Right cardiac atrium (tissue), 5 donors: ENCODE results near the gene MYO1C. TPM values are rescaled to one million over a fixed set of nuclear protein-coding genes. Genes with fewer than 3 reads are reported as not detected.
A peak's percentile ranks its signal among the peaks of the same experiment; 100 is the strongest.
"Not testable (repeated sequence)": the region's sequence is repeated elsewhere in the genome, so short reads cannot be mapped to it uniquely, and the experiment has no call there.

Experiments
- ATAC-seq, 2 donors: fragments of 200-7000 bp; cut with Tn5 transposase; one replicate each; pipeline versions ENCODE4 v1.8.0 to v1.9.1; 2020; ENCODE audit warnings: moderate library complexity in 2 of 2, mild to moderate bottlenecking in 1 of 2
- DNase-seq, 3 donors: peaks; one replicate each; pipeline ENCODE4 v3.0.0-alpha.2; 2020
- H3K27ac ChIP-seq: one replicate; pipeline ENCODE4 v1.5.1; 2013; ENCODE audit warnings: mild to moderate bottlenecking, low read length, control low read depth, moderate library complexity
- H3K27me3 ChIP-seq: one replicate; pipeline ENCODE4 v1.6.1; 2013; ENCODE audit not compliant: control insufficient read depth, insufficient read depth
- H3K4me1 ChIP-seq: one replicate; pipeline ENCODE4 v1.6.1; 2013; ENCODE audit warnings: low read length; ENCODE audit not compliant: control insufficient read depth, insufficient read depth
- H3K4me3 ChIP-seq: one replicate; pipeline ENCODE4 v1.5.1; 2013; ENCODE audit warnings: low read length, control low read depth
- H3K9me3 ChIP-seq: one replicate; pipeline ENCODE4 v1.6.1; 2013; ENCODE audit warnings: low read length; ENCODE audit not compliant: control insufficient read depth
- WGBS: extraction: QIAGEN DNeasy Blood & Tissue Kit; methylation state at CpG from one replicate; pipeline ENCODE4 v1.1.7; 2013; 5-methylcytosine and 5-hydroxymethylcytosine counted together
- intact Hi-C, 4 donors: fragments of 100-400 bp; cut with DNase I; formaldehyde crosslinking; loops; one replicate each; pipeline versions ENCODE4 v1.11.0 to v1.14.0; 2022 to 2023
- polyA plus RNA-seq: library from polyadenylated mRNA; stranded (reverse); fragments of 200-250 nt; gene quantifications from one replicate; pipeline ENCODE4 v1.2.3, GENCODE V29; 2013
- total RNA-seq, 4 donors: library from RNA; stranded (reverse); fragmentation: NEBNext Ultra II Directional; extraction: Animal tissue kit (Norgen Biotek cat#: 25700); gene quantifications; one replicate each; pipeline ENCODE4 v1.2.1, GENCODE V29; 2021
- donor health status: healthy with polysubstance abuse.
- donor health status: DM: no; HTN: yes; CAD: no.
- donor health status: DM: no; HTN: no; CAD: no.
- donor health status: DM: no; HTN: yes; CAD: no; lungs with severe emphysema.
- donor health status: DM: yes; HTN: yes; CAD: no.

MYO1C gene
- total and polyA plus RNA-seq, 5 donors, result 78.9 to 185 (median 175) TPM

DNA sequence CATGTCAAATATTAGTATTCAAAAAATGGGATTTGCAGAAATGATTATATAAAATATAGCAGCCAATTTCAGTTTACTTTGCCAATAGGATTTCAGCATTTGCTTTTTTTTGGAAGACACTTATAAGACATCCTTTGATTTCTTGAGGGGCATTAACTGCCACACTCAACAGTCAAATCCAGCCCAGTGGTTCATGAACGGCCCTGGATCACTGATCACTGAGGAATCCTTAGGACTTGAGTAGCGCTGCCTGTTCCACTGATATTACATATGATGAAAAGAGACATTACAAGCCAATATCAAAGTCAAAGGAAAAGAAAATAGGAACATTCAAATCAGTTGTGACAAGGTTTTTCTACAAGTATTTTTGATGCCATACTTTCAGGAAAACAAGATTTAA is 71.5 kb downstream of the MYO1C start:
- Histone ChIP-seq H3K27me3 (no peaks in the 10 kb centered on the region), H3K27ac (no peak overlapping the region), H3K9me3 (no peaks in the 10 kb centered on the region), H3K4me3 (no peak overlapping the region), H3K4me1 (peaks cover 8% of the 10 kb centered on the region)
- WGBS, result 84% methylated on average over 2 of the region's 2 CpGs
- intact Hi-C loops, result no loop called here
- no peak for DNase-seq
- ATAC-seq, result no peak

DNA sequence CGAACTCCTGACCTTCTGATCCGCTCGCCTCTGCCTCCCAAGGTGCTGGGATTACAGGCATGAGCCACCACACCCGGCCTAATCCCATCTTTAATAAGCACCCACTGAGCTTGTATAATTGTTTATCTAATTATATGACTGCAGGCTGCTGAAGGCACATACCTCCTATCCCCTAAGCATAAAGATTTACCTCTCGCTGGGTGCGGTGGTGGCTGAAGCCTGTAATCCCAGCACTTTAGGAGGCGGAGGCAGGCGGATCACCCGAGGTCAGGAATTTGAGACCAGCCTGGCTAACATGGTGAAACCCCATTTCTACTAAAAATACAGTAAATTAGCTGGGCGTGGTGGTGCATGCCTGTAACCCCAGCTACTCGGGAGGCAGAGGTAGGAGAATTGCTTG is 72.3 kb downstream of the MYO1C start:
- peak in 1 of 3 donors; percentile 35 for DNase-seq
- Histone ChIP-seq H3K4me1 (peaks cover 8% of the 10 kb centered on the region), H3K27me3 (no peaks in the 10 kb centered on the region), H3K9me3 (no peaks in the 10 kb centered on the region), H3K4me3 (no peak overlapping the region), H3K27ac (no peak overlapping the region)
- ATAC-seq, result no peak
- 97% methylated on average over 11 of the region's 11 CpGs for WGBS
- intact Hi-C loops, result no loop called here

DNA sequence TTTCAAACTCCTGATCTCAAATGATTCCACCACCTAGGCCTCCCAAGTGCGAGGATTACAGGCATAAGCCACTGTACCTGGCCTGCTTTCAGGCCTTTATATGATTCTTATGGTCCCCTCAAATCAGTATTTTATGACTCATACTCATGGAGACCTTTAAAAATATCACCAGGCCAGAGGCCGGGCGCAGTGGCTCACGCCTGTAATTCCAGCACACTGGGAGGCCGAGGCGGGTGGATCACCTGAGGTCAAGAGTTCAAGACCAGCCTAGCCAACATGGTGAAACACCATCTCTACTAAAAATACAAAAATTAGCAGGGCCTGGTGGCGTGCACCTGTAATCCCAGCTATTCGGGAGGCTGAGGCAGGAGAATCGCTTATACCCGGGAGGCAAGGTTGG is 74.0 kb downstream of the MYO1C start:
- ATAC-seq, H3K27ac ChIP-seq, H3K9me3 ChIP-seq, intact Hi-C loops, H3K4me3 ChIP-seq, H3K27me3 ChIP-seq: not testable (repeated sequence)
- 97% methylated on average over 10 of the region's 10 CpGs for WGBS
- peaks cover 14% of the 10 kb centered on the region for H3K4me1 ChIP-seq
- peak in 1 of 3 donors; percentile 19 for DNase-seq

DNA sequence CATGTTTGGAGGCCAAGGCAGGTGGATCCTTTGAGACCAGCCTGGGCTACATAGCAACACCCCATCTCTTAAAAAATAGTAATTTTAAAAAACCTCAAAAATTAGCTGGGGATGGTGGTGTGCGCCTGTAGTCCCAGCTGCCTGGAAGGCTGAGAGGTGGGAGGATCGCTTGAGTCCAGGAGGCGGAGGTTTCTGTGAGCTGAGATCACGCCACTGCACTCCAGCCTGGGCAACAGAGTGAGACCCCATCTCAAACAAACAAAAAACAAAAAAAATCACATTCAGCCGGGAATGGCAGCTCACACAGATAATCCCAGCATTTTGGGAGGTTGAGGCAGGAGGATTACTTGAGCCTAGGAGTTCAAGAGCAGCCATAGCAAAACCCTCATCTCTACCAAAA is 76.1 kb downstream of the MYO1C start:
- 96% methylated on average over 5 of the region's 5 CpGs for WGBS
- H3K27ac ChIP-seq, result no peak overlapping the region
- DNase-seq, result peak in 1 of 3 donors; percentile 2
- ATAC-seq, result no peak
- no peaks in the 10 kb centered on the region for H3K9me3 ChIP-seq
- peaks cover 14% of the 10 kb centered on the region for H3K4me1 ChIP-seq
- no peak overlapping the region for H3K4me3 ChIP-seq
- H3K27me3 ChIP-seq, result no peaks in the 10 kb centered on the region
- intact Hi-C loops, result no loop called here

DNA sequence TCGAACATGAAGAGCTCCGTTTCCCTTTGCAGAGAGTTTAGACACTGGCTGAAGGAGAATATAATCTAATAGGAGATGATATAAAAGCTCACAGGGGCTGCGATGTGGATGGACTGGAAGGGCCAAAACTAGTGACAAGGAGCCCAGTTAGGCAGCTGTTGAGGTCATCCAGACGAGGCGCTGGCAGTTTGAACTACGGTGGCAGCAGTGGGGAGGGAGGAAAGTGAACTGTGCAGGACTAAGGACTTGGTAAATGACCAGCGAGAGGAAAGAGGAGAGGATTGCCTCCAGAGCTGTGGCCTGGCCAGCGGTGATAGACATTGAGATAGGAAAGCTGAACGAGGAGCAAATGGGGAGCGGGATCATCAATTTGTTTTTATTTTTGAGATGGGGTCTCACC is 77.9 kb downstream of the MYO1C start:
- no peak overlapping the region for H3K4me3 ChIP-seq
- no peaks in the 10 kb centered on the region for H3K9me3 ChIP-seq
- H3K27ac ChIP-seq, result no peak overlapping the region
- DNase-seq (no peak), ATAC-seq (no peak)
- H3K4me1 ChIP-seq, result peaks cover 14% of the 10 kb centered on the region
- intact Hi-C loops, result no loop called here
- WGBS, result 62% methylated on average over 10 of the region's 10 CpGs
- no peaks in the 10 kb centered on the region for H3K27me3 ChIP-seq

Other genes starting within 250 kb of the MYO1C start
- gene BHLHA9, start 222.2 kb downstream of the MYO1C start, total RNA-seq, result not detected
- gene BHLHA9, start 222.2 kb downstream of the MYO1C start, polyA plus RNA-seq, result not detected
- 1 to 10 TPM in 1 of 4 donors, under 1 TPM in 3; 0.21 to 4.2 (median 0.27) TPM for gene TRARG1, start 213.0 kb downstream of the MYO1C start, total RNA-seq
- gene TRARG1, start 213.0 kb downstream of the MYO1C start, polyA plus RNA-seq, result 7.1 TPM
- 100 to 1,000 TPM; 484 to 570 (median 535) TPM for gene YWHAE, start 92.5 kb downstream of the MYO1C start, total RNA-seq
- 366 TPM for gene YWHAE, start 92.5 kb downstream of the MYO1C start, polyA plus RNA-seq
- 10 to 100 TPM; 33.9 to 44.8 (median 38.9) TPM for gene CRK, start 36.5 kb downstream of the MYO1C start, total RNA-seq
- 21.3 TPM for gene CRK, start 36.5 kb downstream of the MYO1C start, polyA plus RNA-seq
- gene INPP5K, start 23.9 kb upstream of the MYO1C start, total RNA-seq, result 10 to 100 TPM; 28.7 to 34.7 (median 32.4) TPM
- gene INPP5K, start 23.9 kb upstream of the MYO1C start, polyA plus RNA-seq, result 21.4 TPM
- 10 to 100 TPM; 46.5 to 63.5 (median 53.6) TPM for gene PITPNA, start 70.1 kb upstream of the MYO1C start, total RNA-seq
- gene PITPNA, start 70.1 kb upstream of the MYO1C start, polyA plus RNA-seq, result 19.6 TPM
- gene SLC43A2, start 136.1 kb upstream of the MYO1C start, total RNA-seq, result 1 to 10 TPM; 4.2 to 6.7 (median 5.6) TPM
- gene SLC43A2, start 136.1 kb upstream of the MYO1C start, polyA plus RNA-seq, result 3.4 TPM
- gene SCARF1, start 153.0 kb upstream of the MYO1C start, total RNA-seq, result 10 to 100 TPM in 3 of 4 donors, 1 to 10 TPM in 1; 9.9 to 15.6 (median 13.9) TPM
- gene SCARF1, start 153.0 kb upstream of the MYO1C start, polyA plus RNA-seq, result 7.7 TPM
- 10 to 100 TPM; 31.0 to 54.4 (median 48.1) TPM for gene RILP, start 157.2 kb upstream of the MYO1C start, total RNA-seq
- 75.1 TPM for gene RILP, start 157.2 kb upstream of the MYO1C start, polyA plus RNA-seq
- gene PRPF8, start 192.2 kb upstream of the MYO1C start, total RNA-seq, result 100 to 1,000 TPM; 134 to 187 (median 152) TPM
- 72.1 TPM for gene PRPF8, start 192.2 kb upstream of the MYO1C start, polyA plus RNA-seq
- gene TLCD2, start 217.7 kb upstream of the MYO1C start, total RNA-seq, result 1 to 10 TPM; 1.9 to 6.1 (median 2.3) TPM
- 1.5 TPM for gene TLCD2, start 217.7 kb upstream of the MYO1C start, polyA plus RNA-seq
- 10 to 100 TPM in 3 of 4 donors, 1 to 10 TPM in 1; 9.2 to 11.2 (median 11.0) TPM for gene WDR81, start 232.0 kb upstream of the MYO1C start, total RNA-seq
- 10.2 TPM for gene WDR81, start 232.0 kb upstream of the MYO1C start, polyA plus RNA-seq